ENCODE measurements around the gene RREB1. TPM values are rescaled to one million over a fixed set of nuclear protein-coding genes. Genes with fewer than 3 reads are reported as not detected.

Gene RREB1
- total RNA-seq, 1 experiment from 2014 or later: 30.7 TPM

GRCh38 chr6:7151381-7151780 lies 43.6 kb downstream of the RREB1 start:
- no peak for TF ChIP-seq SIN3A (IDR thresholded peaks at IDR 0.05; ENCODE audit: borderline replicate concordance, insufficient read depth, low read depth, low read length)
- TF ChIP-seq TCF7L2 (IDR thresholded peaks at IDR 0.05; ENCODE audit: low read depth, low read length): no peak
- TF ChIP-seq POLR2AphosphoS5 (IDR thresholded peaks at IDR 0.05; ENCODE audit: low read depth, low read length): no peak
- no peak for TF ChIP-seq CTCF (IDR thresholded peaks at IDR 0.05)
- TF ChIP-seq REST (IDR thresholded peaks at IDR 0.05; ENCODE audit: insufficient read depth in 1 of 2, low read depth in 2 of 2, low read length in 1 of 2): no peak
- no peaks in the 10 kb centered on the region for H3K27me3 ChIP-seq (ENCODE audit: control insufficient read depth, insufficient read depth, low read length)
- CTCF ChIA-PET: no interaction called here
- H3K36me3 ChIP-seq (ENCODE audit: control insufficient read depth, insufficient read depth, low read length): no peaks in the 10 kb centered on the region
- no peak overlapping the region for H3K4me3 ChIP-seq (ENCODE audit: low read depth in 2 of 2, low read length in 2 of 2)
- H3K9me3 ChIP-seq (ENCODE audit: control insufficient read depth, insufficient read depth, low read depth, low read length): no peaks in the 10 kb centered on the region
- intact Hi-C loops (cut with micrococcal nuclease; ENCODE audit: unreplicated experiment): no loop called here
- no TSS peak for BruUV-seq (replicated peaks)
- POLR2A ChIA-PET: no interaction called here
- in situ Hi-C loops (cut with HindIII; ENCODE audit: low pct_unique_long_range_greater_than_20kb, low sequenced_read_pairs): no loop called here
- peaks cover 30% of the 10 kb centered on the region for H3K4me1 ChIP-seq (ENCODE audit: control insufficient read depth, insufficient read depth, low read length)
- no peak for DNase-seq (ENCODE audit: low read depth, low spot score)
- no peak for ATAC-seq
- no peak overlapping the region for H3K27ac ChIP-seq (ENCODE audit: low read length)

- TF ChIP-seq CTCF (IDR thresholded peaks at IDR 0.05) (no peak), POLR2AphosphoS5 (IDR thresholded peaks at IDR 0.05; ENCODE audit: low read depth, low read length) (no peak), SIN3A (IDR thresholded peaks at IDR 0.05; ENCODE audit: borderline replicate concordance, insufficient read depth, low read depth, low read length) (no peak), TCF7L2 (IDR thresholded peaks at IDR 0.05; ENCODE audit: low read depth, low read length) (no peak), REST (IDR thresholded peaks at IDR 0.05; ENCODE audit: insufficient read depth in 1 of 2, low read depth in 2 of 2, low read length in 1 of 2) (no peak)
- Histone ChIP-seq H3K4me1 (ENCODE audit: control insufficient read depth, insufficient read depth, low read length) (peaks cover 20% of the 10 kb centered on the region), H3K27me3 (ENCODE audit: control insufficient read depth, insufficient read depth, low read length) (no peaks in the 10 kb centered on the region), H3K4me3 (ENCODE audit: low read depth in 2 of 2, low read length in 2 of 2) (no peak overlapping the region), H3K27ac (ENCODE audit: low read length) (no peak overlapping the region), H3K9me3 (ENCODE audit: control insufficient read depth, insufficient read depth, low read depth, low read length) (no peaks in the 10 kb centered on the region), H3K36me3 (ENCODE audit: control insufficient read depth, insufficient read depth, low read length) (no peaks in the 10 kb centered on the region)
- ATAC-seq (no peak), DNase-seq (ENCODE audit: low read depth, low spot score) (no peak)
- no TSS peak for BruUV-seq (replicated peaks)
- ChIA-PET CTCF (no interaction called here), POLR2A (interaction anchor here (0.6 kb wide), 1 partner anchor 20 kb away, joined by 14 read pairs; no protein-coding TSS in a partner anchor)
- in situ Hi-C loops (cut with HindIII; ENCODE audit: low pct_unique_long_range_greater_than_20kb, low sequenced_read_pairs): no loop called here
- intact Hi-C loops (cut with micrococcal nuclease; ENCODE audit: unreplicated experiment): no loop called here
These were observed 44.7 kb downstream of the RREB1 start for GRCh38 chr6:7152462-7152861.
